PC-9 (cell line): ENCODE data around the gene COX5A.

Source experiments
- CTCF ChIP-seq: fragments of 200-600 bp; sonication (generic); conservative IDR thresholded peaks from 2 replicates; pipeline ENCODE4 v1.6.1; 2017; ENCODE audit warnings: mixed run types, antibody characterized with exemption, mild to moderate bottlenecking, moderate library complexity
- EZH2 ChIP-seq: fragments of 200-600 bp; sonication (generic); IDR thresholded peaks from 2 replicates; pipeline ENCODE4 v1.8.0; 2017; ENCODE audit warnings: antibody characterized with exemption, low read depth

DNA sequence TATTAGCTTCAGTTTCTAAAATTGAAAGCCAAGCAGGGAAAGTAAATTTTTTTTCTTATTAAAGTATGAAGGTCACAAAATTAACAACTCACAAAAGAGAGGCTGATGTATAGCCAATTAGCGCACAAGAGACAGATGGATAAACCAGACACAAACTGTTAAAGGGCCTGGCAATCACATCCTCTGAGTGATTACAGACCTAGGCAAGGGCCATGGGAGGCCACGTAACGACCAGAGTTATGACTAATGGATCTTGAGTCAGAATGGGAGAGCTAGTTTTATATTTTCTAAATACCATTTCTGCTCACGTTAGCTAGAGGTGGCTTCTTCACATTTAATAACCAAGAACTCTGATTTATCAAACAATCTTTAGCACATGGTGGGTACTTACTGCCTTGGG, 39.7 kb upstream of the COX5A start:
- TF ChIP-seq EZH2 (no peak), CTCF (no peak)
